ENCODE results near the gene AGER.
"Not testable (repeated sequence)": the region's sequence is repeated elsewhere in the genome, so short reads cannot be mapped to it uniquely, and the experiment has no call there.

Gene AGER

GRCh38 chr6:32213649-32214048, 29.6 kb upstream of the AGER start:
- Histone ChIP-seq H3K36me3 (no peaks in the 10 kb centered on the region), H3K4me1 (no peaks in the 10 kb centered on the region), H3K4me3 (ENCODE audit: low read depth, low read length) (no peak overlapping the region), H3K9me3 (no peaks in the 10 kb centered on the region), H3K27me3 (peaks cover 5% of the 10 kb centered on the region; the same call in 1 of the 2 replicates)
- DNase-seq: no peak
- TF ChIP-seq CTCF (IDR thresholded peaks at IDR 0.05; ENCODE audit: low read depth, low read length): no peak

GRCh38 chr6:32212076-32212760, 28.2 kb upstream of the AGER start:
- Histone ChIP-seq H3K27me3 (peaks cover 4% of the 10 kb centered on the region; the same call in 1 of the 2 replicates), H3K9me3 (no peaks in the 10 kb centered on the region), H3K4me1 (no peaks in the 10 kb centered on the region), H3K36me3 (no peaks in the 10 kb centered on the region), H3K4me3 (ENCODE audit: low read depth, low read length) (no peak overlapping the region)
- no peak for DNase-seq
- no peak for TF ChIP-seq CTCF (IDR thresholded peaks at IDR 0.05; ENCODE audit: low read depth, low read length)

GRCh38 chr6:32211432-32211831, 27.4 kb upstream of the AGER start:
- H3K36me3 ChIP-seq; H3K4me1 ChIP-seq; H3K9me3 ChIP-seq; DNase-seq; H3K4me3 ChIP-seq (ENCODE audit: low read depth, low read length); H3K27me3 ChIP-seq: not testable (repeated sequence)

GRCh38 chr6:32210191-32210601, 26.1 kb upstream of the AGER start:
- no peak for TF ChIP-seq CTCF (IDR thresholded peaks at IDR 0.05; ENCODE audit: low read depth, low read length)
- H3K4me1 ChIP-seq: no peaks in the 10 kb centered on the region
- H3K27me3 ChIP-seq: no peaks in the 10 kb centered on the region

GRCh38 chr6:32208996-32209395, 24.9 kb upstream of the AGER start:
- DNase-seq: no peak
- Histone ChIP-seq H3K4me1 (no peaks in the 10 kb centered on the region), H3K4me3 (ENCODE audit: low read depth, low read length) (no peak overlapping the region), H3K36me3 (no peaks in the 10 kb centered on the region), H3K27me3 (peaks cover 5% of the 10 kb centered on the region; the same call in 1 of the 2 replicates), H3K9me3 (no peaks in the 10 kb centered on the region)
- TF ChIP-seq CTCF (IDR thresholded peaks at IDR 0.05; ENCODE audit: low read depth, low read length): no peak

More at GRCh38 chr6:32210191-32210601, 26.1 kb upstream of the AGER start:
- no peak for DNase-seq
- Histone ChIP-seq H3K9me3 (no peaks in the 10 kb centered on the region), H3K36me3 (no peaks in the 10 kb centered on the region), H3K4me3 (ENCODE audit: low read depth, low read length) (no peak overlapping the region)

- Histone ChIP-seq H3K27me3 (peaks cover 5% of the 10 kb centered on the region; the same call in 1 of the 2 replicates), H3K36me3 (no peaks in the 10 kb centered on the region), H3K4me1 (no peaks in the 10 kb centered on the region), H3K4me3 (ENCODE audit: low read depth, low read length) (no peak overlapping the region), H3K9me3 (no peaks in the 10 kb centered on the region)
- DNase-seq: no peak
- TF ChIP-seq CTCF (IDR thresholded peaks at IDR 0.05; ENCODE audit: low read depth, low read length): no peak
Measured at GRCh38 chr6:32204268-32204715, 20.2 kb upstream of the AGER start.
